Lower lobe of right lung (tissue), 2 donors: ENCODE measurements around the gene CD81. TPM values are rescaled to one million over a fixed set of nuclear protein-coding genes. Genes with fewer than 3 reads are reported as not detected.

Experiments used
- ATAC-seq, 2 donors: fragments of 200-7000 bp; cut with Tn5 transposase; one replicate each; pipeline ENCODE4 v1.9.1; 2020 to 2022; ENCODE audit warnings: mild to moderate bottlenecking in 2 of 2, moderate library complexity in 2 of 2
- DNase-seq: peaks from one replicate; pipeline ENCODE4 v3.0.0-alpha.2; 2020
- H3K27ac ChIP-seq: fragments of 200-600 bp; one replicate; pipeline ENCODE4 v1.8.0; 2022
- H3K27me3 ChIP-seq: fragments of 200-600 bp; one replicate; pipeline ENCODE4 v1.8.0; 2022; ENCODE audit warnings: low read depth
- H3K36me3 ChIP-seq: fragments of 200-600 bp; one replicate; pipeline ENCODE4 v1.8.0; 2022; ENCODE audit warnings: mild to moderate bottlenecking
- H3K4me1 ChIP-seq: fragments of 200-600 bp; one replicate; pipeline ENCODE4 v1.8.0; 2022
- H3K4me3 ChIP-seq: fragments of 200-600 bp; one replicate; pipeline ENCODE4 v1.8.0; 2022; ENCODE audit warnings: mild to moderate bottlenecking
- H3K9me3 ChIP-seq: fragments of 200-600 bp; one replicate; pipeline ENCODE4 v1.8.0; 2022
- CTCF ChIP-seq: fragments of 200-600 bp; IDR thresholded peaks from one replicate; pipeline ENCODE4 v1.8.0; 2022; ENCODE audit warnings: antibody characterized with exemption, mild to moderate bottlenecking
- intact Hi-C: fragments of 100-400 bp; cut with DNase I; formaldehyde crosslinking; loops from one replicate; pipeline ENCODE4 v1.11.0; 2022
- total RNA-seq: library from RNA; stranded (reverse); fragmentation: NEBNext Ultra II Directional; extraction: Animal tissue kit (Norgen Biotek cat#: 25700); gene quantifications from one replicate; pipeline ENCODE4 v1.2.1, GENCODE V29; 2021
- donor health status: DM: no; HTN: yes; CAD: no; lungs with severe emphysema.

The CD81 gene
- total RNA-seq, 1 donor from 2014 or later = 850 TPM

GRCh38 chr11:2421226-2421994 lies 44.3 kb downstream of the CD81 start:
- no peak for ATAC-seq

GRCh38 chr11:2421996-2422395 lies 44.9 kb downstream of the CD81 start:
- Histone ChIP-seq H3K36me3 (no peaks in the 10 kb centered on the region), H3K27ac (no peak overlapping the region), H3K9me3 (no peaks in the 10 kb centered on the region), H3K4me1 (peaks cover 16% of the 10 kb centered on the region), H3K4me3 (no peak overlapping the region), H3K27me3 (peaks cover 4% of the 10 kb centered on the region)
- no peak for TF ChIP-seq CTCF
- intact Hi-C loops = loop anchor here (10.0 kb wide), 1 partner anchor 117 kb away; the partner anchor contains the start of genes C11orf21 and TSPAN32
- DNase-seq (no peak), ATAC-seq (no peak)

More at GRCh38 chr11:2421226-2421994, 44.3 kb downstream of the CD81 start:
- no peak overlapping the region for H3K4me3 ChIP-seq
- intact Hi-C loops = loop anchor here (10.0 kb wide), 1 partner anchor 117 kb away; the partner anchor contains the start of genes C11orf21 and TSPAN32
- TF ChIP-seq CTCF = no peak
- H3K27me3 ChIP-seq = peaks cover 4% of the 10 kb centered on the region
- DNase-seq = no peak
- no peaks in the 10 kb centered on the region for H3K36me3 ChIP-seq
- no peaks in the 10 kb centered on the region for H3K9me3 ChIP-seq
- H3K27ac ChIP-seq = no peak overlapping the region
- peaks cover 16% of the 10 kb centered on the region for H3K4me1 ChIP-seq

- DNase-seq = no peak
- no peak for ATAC-seq
- Histone ChIP-seq H3K27ac (no peak overlapping the region), H3K36me3 (no peaks in the 10 kb centered on the region), H3K4me1 (peaks cover 16% of the 10 kb centered on the region), H3K27me3 (peaks cover 4% of the 10 kb centered on the region), H3K4me3 (no peak overlapping the region), H3K9me3 (no peaks in the 10 kb centered on the region)
- intact Hi-C loops = loop anchor here (10.0 kb wide), 1 partner anchor 118 kb away; the partner anchor contains the start of genes C11orf21 and TSPAN32
- TF ChIP-seq CTCF = no peak
Measured at GRCh38 chr11:2422461-2423156, 45.5 kb downstream of the CD81 start.

GRCh38 chr11:2423157-2424025 lies 46.3 kb downstream of the CD81 start:
- H3K27ac ChIP-seq = no peak overlapping the region
- no peaks in the 10 kb centered on the region for H3K9me3 ChIP-seq
- H3K4me3 ChIP-seq = no peak overlapping the region
- ATAC-seq = no peak
- intact Hi-C loops = loop anchor here (10.0 kb wide), 1 partner anchor 119 kb away; the partner anchor contains the start of genes C11orf21 and TSPAN32
- no peak for TF ChIP-seq CTCF
- H3K27me3 ChIP-seq = peaks cover 4% of the 10 kb centered on the region
- peaks cover 16% of the 10 kb centered on the region for H3K4me1 ChIP-seq
- DNase-seq = no peak
- no peaks in the 10 kb centered on the region for H3K36me3 ChIP-seq
